ENCODE measurements around the gene PLXNA4. TPM values are rescaled to one million over a fixed set of nuclear protein-coding genes. Genes with fewer than 3 reads are reported as not detected.

The PLXNA4 gene
- total RNA-seq, 2 donors from 2014 or later, result 0.99 to 1.1 TPM

DNA sequence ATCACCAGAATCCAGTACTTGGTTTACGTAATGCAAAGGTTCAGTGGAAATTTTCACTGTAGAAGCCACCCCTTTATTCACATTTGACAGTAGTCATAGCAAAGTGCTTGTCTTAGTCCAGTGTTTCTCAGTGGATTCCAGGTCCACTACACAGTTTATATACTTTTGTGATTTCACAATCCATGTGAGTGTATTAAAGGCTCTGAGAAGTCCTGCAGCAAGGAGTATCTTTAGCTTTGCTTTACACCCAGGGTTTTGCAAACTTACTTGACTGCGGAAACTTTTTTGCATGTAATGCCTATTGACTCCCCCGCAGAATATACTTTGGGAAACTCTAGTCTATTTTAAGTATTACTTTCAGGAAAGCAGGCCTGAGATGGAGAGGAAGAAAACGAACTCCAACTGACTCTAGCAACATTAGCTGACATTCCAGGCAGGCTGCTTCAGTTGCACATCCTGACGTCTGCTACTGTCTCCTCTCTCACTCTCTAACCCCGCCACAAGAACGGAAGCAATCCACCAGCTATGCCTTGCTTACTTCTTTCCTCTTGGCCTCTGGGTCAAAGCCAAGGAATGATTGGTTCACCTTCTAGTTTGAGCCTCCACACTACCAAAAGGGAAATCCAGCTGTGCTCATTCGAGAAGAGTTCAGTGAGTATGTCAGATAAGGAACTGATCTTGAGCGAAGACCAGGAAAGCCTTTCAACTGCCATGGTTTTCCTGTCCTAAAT is 6.2 kb downstream of the PLXNA4 start:
- DNase-seq, result no peak
- H3K36me3 Mint-ChIP-seq (ENCODE audit: insufficient read depth in 2 of 2), result no peaks in the 10 kb centered on the region
- no peaks in the 10 kb centered on the region for H3K9me3 Mint-ChIP-seq
- peaks cover 68% of the 10 kb centered on the region for H3K27me3 Mint-ChIP-seq (ENCODE audit: low read depth)
- H3K27ac Mint-ChIP-seq, result no peak overlapping the region
- peaks cover 24% of the 10 kb centered on the region for H3K4me1 Mint-ChIP-seq (ENCODE audit: low read depth)
- H3K4me3 Mint-ChIP-seq, result no peak overlapping the region
- no peak for ATAC-seq (replicated peaks in 1 of 2)

DNA sequence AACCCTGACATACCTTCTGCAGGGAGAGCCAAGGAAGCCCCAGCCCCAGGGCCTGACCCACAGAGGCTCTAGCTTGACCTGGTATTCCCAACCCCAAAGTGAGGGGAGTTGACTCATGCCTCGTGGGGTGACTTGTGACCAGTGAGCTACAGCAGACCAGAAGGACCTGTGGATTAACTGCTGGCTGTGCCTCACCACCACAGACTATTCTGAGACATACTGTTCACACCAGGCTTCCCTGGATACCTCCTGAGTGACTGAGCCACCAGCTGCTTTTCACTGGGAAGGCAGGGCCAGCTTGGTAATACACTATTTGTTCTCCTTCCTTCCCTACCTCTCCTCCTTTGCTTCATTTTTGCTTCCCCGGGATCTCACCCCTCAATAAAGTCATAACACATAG is 7.3 kb downstream of the PLXNA4 start:
- DNase-seq, result no peak
- no peak for ATAC-seq (replicated peaks in 1 of 2)
- Mint-ChIP-seq H3K9me3 (no peaks in the 10 kb centered on the region), H3K27ac (no peak overlapping the region), H3K27me3 (ENCODE audit: low read depth) (peaks cover 68% of the 10 kb centered on the region), H3K4me1 (ENCODE audit: low read depth) (peaks cover 14% of the 10 kb centered on the region), H3K36me3 (ENCODE audit: insufficient read depth in 2 of 2) (no peaks in the 10 kb centered on the region), H3K4me3 (no peak overlapping the region)

DNA sequence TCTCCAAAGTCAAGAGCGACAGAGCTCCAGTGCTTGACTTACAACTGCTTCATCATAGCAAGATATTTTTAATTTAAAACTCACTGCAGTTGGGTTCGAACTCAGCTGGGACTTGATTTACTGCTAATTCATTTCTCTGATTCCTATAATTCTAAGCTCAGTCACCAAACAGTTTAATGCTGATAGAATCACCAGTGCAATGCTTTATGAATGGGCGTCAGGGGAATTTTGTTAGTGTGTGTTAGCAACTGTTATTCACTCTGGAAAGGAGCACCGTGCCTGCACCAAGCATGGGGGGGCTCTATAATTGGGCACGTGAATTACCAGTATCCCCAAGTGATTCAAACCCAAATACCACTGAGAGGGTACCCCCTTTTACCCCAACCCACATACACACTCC is 10.4 kb downstream of the PLXNA4 start:
- Mint-ChIP-seq H3K4me3 (no peak overlapping the region), H3K36me3 (ENCODE audit: insufficient read depth in 2 of 2) (no peaks in the 10 kb centered on the region), H3K4me1 (ENCODE audit: low read depth) (peaks cover 5% of the 10 kb centered on the region), H3K9me3 (no peaks in the 10 kb centered on the region), H3K27ac (no peak overlapping the region), H3K27me3 (ENCODE audit: low read depth) (peaks cover 45% of the 10 kb centered on the region)
- ATAC-seq (replicated peaks in 1 of 2) (no peak), DNase-seq (no peak)

DNA sequence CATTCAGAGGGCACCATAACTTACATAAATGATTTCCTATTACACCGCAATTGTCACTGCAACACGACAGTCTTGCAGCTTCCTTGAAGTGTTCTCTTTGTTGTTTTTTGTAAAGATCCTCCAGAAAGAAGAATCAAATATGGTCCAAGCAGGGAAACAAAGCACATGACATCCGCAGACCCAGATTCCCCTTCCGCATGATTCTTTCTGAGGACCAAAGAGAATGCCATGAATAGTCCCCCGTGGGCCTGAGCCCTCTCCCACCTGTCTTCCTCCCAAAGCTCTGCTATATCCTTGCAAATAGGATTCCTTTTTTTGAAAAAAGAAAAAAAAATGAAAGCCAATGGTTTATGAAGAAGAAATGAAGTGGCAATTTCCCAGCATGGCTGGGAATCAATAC is 10.8 kb downstream of the PLXNA4 start:
- no peak for ATAC-seq (replicated peaks in 1 of 2)
- H3K36me3 Mint-ChIP-seq (ENCODE audit: insufficient read depth in 2 of 2), result no peaks in the 10 kb centered on the region
- peaks cover 40% of the 10 kb centered on the region for H3K27me3 Mint-ChIP-seq (ENCODE audit: low read depth)
- no peak overlapping the region for H3K4me3 Mint-ChIP-seq
- no peak overlapping the region for H3K27ac Mint-ChIP-seq
- DNase-seq, result no peak
- H3K4me1 Mint-ChIP-seq (ENCODE audit: low read depth), result peaks cover 4% of the 10 kb centered on the region
- H3K9me3 Mint-ChIP-seq, result no peaks in the 10 kb centered on the region

DNA sequence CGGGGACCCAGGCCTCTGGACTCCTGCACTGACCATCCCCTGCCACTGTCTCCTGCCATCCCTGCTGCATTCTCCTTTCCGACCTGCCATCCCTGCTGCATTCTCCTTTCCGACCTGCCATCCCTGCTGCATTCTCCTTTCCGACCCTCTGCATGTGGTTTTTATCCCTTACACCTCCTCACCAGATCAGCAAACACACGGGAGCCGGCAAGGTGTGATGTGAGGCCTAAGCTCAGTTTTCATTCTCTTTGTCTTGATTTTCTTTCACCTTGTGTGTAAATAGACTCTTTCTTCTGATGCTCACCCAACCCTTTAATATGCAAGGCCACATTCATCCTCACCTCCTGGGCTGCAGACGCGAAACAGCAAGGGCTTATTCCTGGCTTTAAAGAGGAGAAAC is 11.4 kb downstream of the PLXNA4 start:
- no peaks in the 10 kb centered on the region for H3K4me1 Mint-ChIP-seq (ENCODE audit: low read depth)
- H3K9me3 Mint-ChIP-seq, result no peaks in the 10 kb centered on the region
- no peaks in the 10 kb centered on the region for H3K36me3 Mint-ChIP-seq (ENCODE audit: insufficient read depth in 2 of 2)
- H3K27ac Mint-ChIP-seq, result no peak overlapping the region
- no peak overlapping the region for H3K4me3 Mint-ChIP-seq
- peaks cover 35% of the 10 kb centered on the region for H3K27me3 Mint-ChIP-seq (ENCODE audit: low read depth)
- DNase-seq, result no peak
- no peak for ATAC-seq (replicated peaks in 1 of 2)

DNA sequence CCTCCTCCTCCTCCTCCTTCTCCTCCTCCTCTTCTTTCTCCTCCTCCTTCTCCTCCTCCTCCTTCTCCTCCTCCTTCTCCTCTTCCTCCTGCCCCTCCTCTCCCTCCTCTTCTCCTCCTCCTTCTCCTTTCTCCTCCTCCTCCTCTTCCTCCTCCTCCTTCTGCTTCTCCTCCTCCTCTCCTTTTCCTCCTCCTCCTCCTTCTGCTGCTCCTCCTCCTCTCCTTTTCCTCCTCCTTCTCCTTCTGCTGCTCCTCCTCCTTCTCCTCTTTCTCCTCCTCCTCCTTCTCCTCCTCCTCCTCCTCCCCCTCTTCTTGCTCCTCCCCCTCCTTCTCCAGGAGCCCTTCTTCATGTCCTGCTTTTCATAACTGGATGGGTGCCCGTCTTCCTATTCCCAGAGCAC is 12.2 kb downstream of the PLXNA4 start:
- Mint-ChIP-seq H3K27me3 (ENCODE audit: low read depth) (peaks cover 30% of the 10 kb centered on the region), H3K4me3 (no peak overlapping the region), H3K27ac (no peak overlapping the region), H3K36me3 (ENCODE audit: insufficient read depth in 2 of 2) (no peaks in the 10 kb centered on the region), H3K4me1 (ENCODE audit: low read depth) (no peaks in the 10 kb centered on the region), H3K9me3 (no peaks in the 10 kb centered on the region)
- DNase-seq, result no peak
- ATAC-seq (replicated peaks in 1 of 2), result no peak

DNA sequence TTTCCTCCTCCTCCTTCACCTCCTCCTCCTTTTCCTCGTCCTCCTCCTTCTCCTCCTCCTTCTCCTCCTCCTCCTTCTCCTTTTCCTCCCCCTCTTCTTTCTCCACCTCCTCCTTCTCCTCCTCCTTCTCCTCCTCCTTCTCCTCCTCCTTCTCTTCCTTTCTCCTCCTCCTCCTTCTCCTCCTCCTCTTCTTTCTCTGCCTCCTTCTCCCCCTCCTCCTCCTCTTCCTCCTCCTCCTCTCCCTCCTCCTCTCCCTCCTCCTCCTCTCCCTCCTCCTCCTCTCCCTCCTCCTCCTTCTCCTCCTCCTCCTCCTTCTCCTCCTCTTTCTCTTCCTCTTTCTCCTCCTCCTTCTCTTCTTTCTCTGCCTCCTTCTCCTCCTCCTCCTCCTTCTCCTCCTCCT is 13.6 kb downstream of the PLXNA4 start:
- ATAC-seq (replicated peaks in 1 of 2) (no peak), DNase-seq (no peak)
- H3K27me3 Mint-ChIP-seq (ENCODE audit: low read depth), result peaks cover 27% of the 10 kb centered on the region
- no peak overlapping the region for H3K27ac Mint-ChIP-seq
- H3K36me3 Mint-ChIP-seq (ENCODE audit: insufficient read depth in 2 of 2), result no peaks in the 10 kb centered on the region
- no peak overlapping the region for H3K4me3 Mint-ChIP-seq
- no peaks in the 10 kb centered on the region for H3K4me1 Mint-ChIP-seq (ENCODE audit: low read depth)
- no peaks in the 10 kb centered on the region for H3K9me3 Mint-ChIP-seq

DNA sequence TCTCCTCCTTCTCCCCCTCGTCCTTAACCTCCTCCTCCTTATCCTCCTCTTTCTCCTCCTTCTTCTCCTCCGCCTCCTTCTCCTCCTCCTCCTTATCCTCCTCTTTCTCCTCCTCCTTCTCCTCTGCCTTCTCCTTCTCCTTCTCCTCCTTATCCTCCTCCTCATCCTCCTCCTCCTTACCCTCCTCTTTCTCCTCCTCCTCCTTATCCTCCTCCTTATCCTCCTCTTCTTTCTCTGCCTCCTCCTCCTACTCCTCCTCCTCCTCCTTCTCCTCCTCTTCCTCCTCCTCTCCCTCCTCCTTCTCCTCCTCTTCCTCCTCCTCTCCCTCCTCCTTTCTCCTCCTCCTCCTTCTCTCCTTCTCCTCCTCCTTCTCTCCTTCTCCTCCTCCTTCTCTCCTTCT is 14.5 kb downstream of the PLXNA4 start:
- no peak overlapping the region for H3K27ac Mint-ChIP-seq
- H3K9me3 Mint-ChIP-seq, result no peaks in the 10 kb centered on the region
- ATAC-seq (replicated peaks in 1 of 2), result no peak
- peaks cover 23% of the 10 kb centered on the region for H3K27me3 Mint-ChIP-seq (ENCODE audit: low read depth)
- no peaks in the 10 kb centered on the region for H3K36me3 Mint-ChIP-seq (ENCODE audit: insufficient read depth in 2 of 2)
- H3K4me1 Mint-ChIP-seq (ENCODE audit: low read depth), result no peaks in the 10 kb centered on the region
- no peak for DNase-seq
- H3K4me3 Mint-ChIP-seq, result no peak overlapping the region

DNA sequence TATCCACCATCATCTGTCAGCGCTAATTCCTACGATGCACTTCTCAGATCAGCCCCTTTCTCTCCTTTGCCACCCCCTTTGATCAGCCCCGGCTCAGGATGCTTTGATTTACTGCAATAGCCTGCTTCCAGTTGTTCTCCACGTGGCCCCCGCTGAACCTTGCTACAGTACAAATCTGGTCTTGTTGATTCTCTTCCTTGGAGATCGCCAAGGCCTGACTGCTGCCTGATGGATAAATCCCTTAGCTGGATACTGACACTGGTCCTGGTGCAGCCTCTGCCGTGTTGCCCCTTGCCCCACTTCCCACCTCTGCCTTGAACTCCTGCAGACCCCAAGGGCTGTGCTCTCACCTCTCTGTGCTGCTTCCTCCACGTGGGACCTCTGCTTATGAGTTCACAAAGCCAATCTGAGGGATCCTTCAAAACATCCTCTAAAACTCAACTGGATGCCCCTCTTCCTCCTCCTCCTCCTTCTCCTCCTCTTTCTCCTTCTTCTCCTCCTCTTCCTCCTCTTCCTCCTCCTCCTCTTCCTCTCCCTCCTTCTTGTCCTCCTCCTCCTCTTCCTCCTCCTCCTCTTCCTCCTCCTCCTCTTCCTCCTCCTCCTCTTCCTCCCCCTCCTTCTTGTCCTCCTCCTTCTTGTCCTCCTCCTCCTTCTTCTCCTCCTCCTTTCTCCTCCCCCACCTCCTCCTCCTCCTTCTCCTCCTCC is 15.3 kb downstream of the PLXNA4 start:
- no peak overlapping the region for H3K27ac Mint-ChIP-seq
- DNase-seq, result no peak
- ATAC-seq (replicated peaks in 1 of 2), result no peak

DNA sequence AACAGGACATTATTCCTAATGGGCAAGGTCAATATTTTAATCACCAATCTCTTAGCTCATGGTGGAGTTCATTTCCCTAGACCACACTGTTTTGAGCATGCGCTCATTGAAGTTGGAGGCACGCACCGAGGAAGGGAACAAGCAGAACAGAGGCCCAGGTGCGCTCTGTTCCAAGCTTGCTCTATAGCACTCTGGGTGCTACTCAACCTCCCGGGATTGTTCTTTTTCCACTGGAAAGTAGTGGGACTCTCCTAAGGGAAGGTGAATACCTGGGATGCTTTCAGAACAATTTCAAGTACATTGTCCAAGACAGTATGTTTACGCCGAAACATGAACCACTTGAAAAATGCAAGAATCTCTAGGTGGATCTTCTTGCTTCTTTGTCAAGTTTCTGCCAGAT is 16.2 kb downstream of the PLXNA4 start:
- peaks cover 19% of the 10 kb centered on the region for H3K27me3 Mint-ChIP-seq (ENCODE audit: low read depth)
- no peak for ATAC-seq (replicated peaks in 1 of 2)
- no peak overlapping the region for H3K4me3 Mint-ChIP-seq
- no peak overlapping the region for H3K27ac Mint-ChIP-seq
- no peaks in the 10 kb centered on the region for H3K36me3 Mint-ChIP-seq (ENCODE audit: insufficient read depth in 2 of 2)
- H3K4me1 Mint-ChIP-seq (ENCODE audit: low read depth), result no peaks in the 10 kb centered on the region
- H3K9me3 Mint-ChIP-seq, result no peaks in the 10 kb centered on the region
- DNase-seq, result no peak

More for the DNA sequence above, 15.3 kb downstream of the PLXNA4 start:
- Mint-ChIP-seq H3K4me3 (no peak overlapping the region), H3K36me3 (ENCODE audit: insufficient read depth in 2 of 2) (no peaks in the 10 kb centered on the region), H3K27me3 (ENCODE audit: low read depth) (peaks cover 23% of the 10 kb centered on the region), H3K4me1 (ENCODE audit: low read depth) (no peaks in the 10 kb centered on the region), H3K9me3 (no peaks in the 10 kb centered on the region)

DNA sequence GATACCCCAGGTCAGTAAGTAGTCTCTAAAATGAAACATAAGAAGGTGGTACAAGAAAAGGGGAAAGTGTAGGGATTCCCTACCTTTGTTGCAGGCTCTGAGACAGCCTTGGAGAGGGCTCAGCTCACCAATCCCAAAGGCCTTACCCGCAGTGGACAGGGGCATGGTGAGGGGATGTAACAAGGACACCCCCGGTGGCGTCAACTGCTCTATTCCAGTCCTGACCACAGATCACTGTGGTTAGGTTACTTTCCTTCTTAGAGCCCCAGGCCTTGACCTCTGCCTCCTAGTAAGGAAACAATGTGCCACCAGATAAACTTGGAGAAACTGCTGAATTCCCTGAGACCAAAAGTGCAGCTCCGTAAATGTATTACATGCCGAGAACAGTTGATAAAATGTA is 17.5 kb downstream of the PLXNA4 start:
- Mint-ChIP-seq H3K4me1 (ENCODE audit: low read depth) (no peaks in the 10 kb centered on the region), H3K27ac (no peak overlapping the region), H3K27me3 (ENCODE audit: low read depth) (peaks cover 7% of the 10 kb centered on the region), H3K4me3 (no peak overlapping the region), H3K36me3 (ENCODE audit: insufficient read depth in 2 of 2) (no peaks in the 10 kb centered on the region), H3K9me3 (no peaks in the 10 kb centered on the region)
- DNase-seq, result no peak
- no peak for ATAC-seq (replicated peaks in 1 of 2)

DNA sequence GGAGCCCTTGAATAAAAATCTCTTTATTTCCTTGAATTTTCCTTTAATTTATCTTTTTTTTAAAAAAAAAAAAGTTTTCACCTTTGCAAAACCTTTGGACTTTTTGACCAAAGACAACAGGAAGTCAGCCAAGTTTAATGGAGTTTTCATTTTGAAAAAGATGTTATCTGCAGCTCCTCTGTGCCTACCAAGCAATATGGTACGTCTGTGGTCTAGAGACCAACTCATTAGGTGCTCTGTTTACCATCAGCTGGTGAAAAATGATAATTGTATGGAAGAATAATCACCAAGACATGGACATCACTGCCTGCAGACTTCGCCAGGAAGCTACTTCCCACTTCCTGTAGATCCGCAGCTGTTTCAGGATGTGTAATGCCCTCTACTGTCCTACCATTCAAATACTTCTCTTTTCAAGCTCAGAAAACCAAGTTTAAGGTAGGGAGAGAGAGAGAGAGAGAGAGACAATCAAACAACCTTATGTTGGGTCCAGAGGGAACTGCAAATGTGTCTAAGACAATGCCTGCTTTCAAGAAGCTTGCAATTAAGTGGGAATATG is 18.7 kb downstream of the PLXNA4 start:
- no peaks in the 10 kb centered on the region for H3K9me3 Mint-ChIP-seq
- H3K36me3 Mint-ChIP-seq (ENCODE audit: insufficient read depth in 2 of 2), result no peaks in the 10 kb centered on the region
- ATAC-seq (replicated peaks in 1 of 2), result no peak
- no peak overlapping the region for H3K4me3 Mint-ChIP-seq
- H3K4me1 Mint-ChIP-seq (ENCODE audit: low read depth), result no peaks in the 10 kb centered on the region
- no peak for DNase-seq
- H3K27me3 Mint-ChIP-seq (ENCODE audit: low read depth), result peaks cover 7% of the 10 kb centered on the region
- H3K27ac Mint-ChIP-seq, result no peak overlapping the region

DNA sequence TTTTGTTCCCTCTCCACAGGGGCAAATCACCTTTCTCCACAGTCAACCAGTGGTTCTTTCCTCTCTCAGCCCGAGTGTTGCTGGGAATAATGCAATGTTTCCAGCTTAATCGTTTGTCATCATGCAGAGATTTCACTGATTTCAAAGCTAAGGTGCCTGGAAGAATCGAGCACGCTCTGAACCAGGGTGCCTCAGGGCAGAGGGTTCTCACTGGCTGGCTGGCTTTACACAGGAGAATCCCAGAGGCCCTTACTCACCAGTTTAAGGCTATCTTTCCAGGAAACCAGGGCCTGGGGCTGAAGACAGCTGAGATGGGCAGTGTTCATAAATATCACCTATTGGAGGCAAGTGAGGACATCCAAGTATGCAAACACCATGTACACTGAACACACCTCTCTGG is 21.8 kb downstream of the PLXNA4 start:
- Mint-ChIP-seq H3K9me3 (peaks cover 5 to 11% of the 10 kb centered on the region in 2 donors), H3K36me3 (ENCODE audit: insufficient read depth in 2 of 2) (peaks cover 10 to 19% of the 10 kb centered on the region in 2 donors), H3K4me3 (no peak overlapping the region), H3K27ac (no peak overlapping the region), H3K4me1 (ENCODE audit: low read depth) (no peaks in the 10 kb centered on the region), H3K27me3 (ENCODE audit: low read depth) (peaks cover 9% of the 10 kb centered on the region)
- DNase-seq, result no peak
- no peak for ATAC-seq (replicated peaks in 1 of 2)
